GM12892 (cell line): Measurements from ENCODE around the gene TBX3.

ENCODE experiments used
- POLR2AphosphoS5 ChIP-seq: IDR thresholded peaks from 2 replicates; pipeline ENCODE4 v1.6.1; 2011; ENCODE audit warnings: low read depth, low read length, control low read depth
- TAF1 ChIP-seq: IDR thresholded peaks from 2 replicates; pipeline ENCODE4 v1.6.1; 2011; ENCODE audit warnings: low read depth, mild to moderate bottlenecking, control low read depth, low read length, borderline replicate concordance

- TF ChIP-seq POLR2AphosphoS5 (no peak), TAF1 (no peak)
Observed at GRCh38 chr12:114690267-114691135, 6.5 kb upstream of the TBX3 start.
